BJ (cell line): ENCODE data around the gene SLC35F1. TPM values are rescaled to one million over a fixed set of nuclear protein-coding genes. Genes with fewer than 3 reads are reported as not detected.

ENCODE experiments used
- CTCF ChIA-PET: fragments of 350-600 bp; formaldehyde crosslinking; extraction: SDS; loops from one replicate; lab custom pipeline; 2021; ENCODE audit warnings: antibody characterized with exemption, inconsistent platforms; lab: Yijun Ruan, JAX
- POLR2A ChIA-PET: fragments of 300-600 bp; sonication (Branson Sonifier 250); formaldehyde crosslinking; extraction: SDS; loops from one replicate; lab custom pipeline; 2021; ENCODE audit warnings: antibody characterized with exemption; lab: Charles Lee
- DNase-seq: peaks from one replicate; pipeline ENCODE4 v3.0.0-alpha.2; 2011; ENCODE audit warnings: low read depth
- H3K27me3 ChIP-seq: 2 replicates; pipeline ENCODE4 v1.6.0; 2011; ENCODE audit warnings: low read length; ENCODE audit not compliant: control insufficient read depth, insufficient read depth
- H3K36me3 ChIP-seq: 2 replicates; pipeline ENCODE4 v1.5.1; 2011; ENCODE audit warnings: low read length; ENCODE audit not compliant: control insufficient read depth, insufficient read depth
- H3K4me3 ChIP-seq: 2 replicates; pipeline ENCODE4 v1.5.1; 2011; ENCODE audit warnings: low read depth, mild to moderate bottlenecking, control low read depth, low read length
- CTCF ChIP-seq: IDR thresholded peaks from 2 replicates; pipeline ENCODE4 v1.5.1; 2011; ENCODE audit warnings: low read depth, mild to moderate bottlenecking, control low read depth, inconsistent platforms, low read length, moderate library complexity; ENCODE audit not compliant: insufficient read depth
- polyA plus RNA-seq: library from polyadenylated mRNA; depleted of rRNA; stranded (reverse); fragments of >200 nt; gene quantifications from 2 replicates; pipeline ENCODE4 v1.2.3, GENCODE V29; 2011

SLC35F1 gene
- polyA plus RNA-seq, 1 experiment, result not detected

GRCh38 chr6:118207947-118208346 is 300.9 kb downstream of the SLC35F1 start:
- H3K4me3 ChIP-seq, result no peak overlapping the region
- H3K27me3 ChIP-seq, result no peaks in the 10 kb centered on the region
- H3K36me3 ChIP-seq, result no peaks in the 10 kb centered on the region
- no peak for TF ChIP-seq CTCF
- ChIA-PET POLR2A (no interaction called here), CTCF (no interaction called here)
- DNase-seq, result no peak

GRCh38 chr6:118212451-118213173 is 305.5 kb downstream of the SLC35F1 start:
- ChIA-PET CTCF (no interaction called here), POLR2A (no interaction called here)
- Histone ChIP-seq H3K27me3 (no peaks in the 10 kb centered on the region), H3K36me3 (no peaks in the 10 kb centered on the region), H3K4me3 (no peak overlapping the region)
- TF ChIP-seq CTCF, result no peak
- no peak for DNase-seq

- DNase-seq, result no peak
- Histone ChIP-seq H3K27me3 (no peaks in the 10 kb centered on the region), H3K4me3 (no peak overlapping the region), H3K36me3 (no peaks in the 10 kb centered on the region)
- ChIA-PET POLR2A (no interaction called here), CTCF (no interaction called here)
- TF ChIP-seq CTCF, result no peak
These were observed 308.2 kb downstream of the SLC35F1 start for GRCh38 chr6:118215269-118215668.

- Histone ChIP-seq H3K4me3 (no peak overlapping the region), H3K36me3 (no peaks in the 10 kb centered on the region), H3K27me3 (no peaks in the 10 kb centered on the region)
- no peak for TF ChIP-seq CTCF
- POLR2A ChIA-PET, result no interaction called here
- CTCF ChIA-PET, result interaction anchor here (1.1 kb wide), 1 partner anchor 585 kb away, joined by 3 read pairs; no protein-coding TSS in a partner anchor
- no peak for DNase-seq
These were observed 309.7 kb downstream of the SLC35F1 start for GRCh38 chr6:118216751-118217150.

GRCh38 chr6:118218156-118218555 is 311.1 kb downstream of the SLC35F1 start:
- no peaks in the 10 kb centered on the region for H3K27me3 ChIP-seq
- ChIA-PET POLR2A (no interaction called here), CTCF (no interaction called here)
- TF ChIP-seq CTCF, result no peak
- H3K4me3 ChIP-seq, result no peak overlapping the region
- H3K36me3 ChIP-seq, result no peaks in the 10 kb centered on the region
- DNase-seq, result no peak
